ENCODE results near the gene RHBDD3.
A peak's percentile ranks its signal among the peaks of the same experiment; 100 is the strongest.
"Not testable (repeated sequence)": the region's sequence is repeated elsewhere in the genome, so short reads cannot be mapped to it uniquely, and the experiment has no call there.

Gene RHBDD3

GRCh38 chr22:29268511-29269229 is 889 bp upstream of the RHBDD3 start:
- DNase-seq: peak; percentile 19

- DNase-seq: no peak
Observed at GRCh38 chr22:29267462-29267857, 321 bp downstream of the RHBDD3 start.

GRCh38 chr22:29266564-29267461 is 968 bp downstream of the RHBDD3 start:
- DNase-seq: no peak

- DNase-seq: no peak
Observed at GRCh38 chr22:29265929-29266328, 1.9 kb downstream of the RHBDD3 start.

- no peak for DNase-seq
Observed at GRCh38 chr22:29265305-29265704, 2.5 kb downstream of the RHBDD3 start.

- DNase-seq: no peak
Observed at GRCh38 chr22:29263791-29264276, 3.9 kb downstream of the RHBDD3 start.

- no peak for DNase-seq
Observed at GRCh38 chr22:29260601-29261315, 7.0 kb downstream of the RHBDD3 start.

- no peak for DNase-seq
Observed at GRCh38 chr22:29260031-29260560, 7.7 kb downstream of the RHBDD3 start.

- DNase-seq: no peak
Observed at GRCh38 chr22:29259253-29259899, 8.4 kb downstream of the RHBDD3 start.

GRCh38 chr22:29258407-29259252 is 9.2 kb downstream of the RHBDD3 start:
- no peak for DNase-seq

- DNase-seq: no peak
Observed at GRCh38 chr22:29257751-29258181, 10.0 kb downstream of the RHBDD3 start.

- DNase-seq: no peak
Observed at GRCh38 chr22:29256606-29257325, 11.0 kb downstream of the RHBDD3 start.

- no peak for DNase-seq
Observed at GRCh38 chr22:29255064-29255621, 12.6 kb downstream of the RHBDD3 start.

- DNase-seq: no peak
Observed at GRCh38 chr22:29254286-29254660, 13.5 kb downstream of the RHBDD3 start.

GRCh38 chr22:29253561-29254285 is 14.1 kb downstream of the RHBDD3 start:
- no peak for DNase-seq

- DNase-seq: no peak
Observed at GRCh38 chr22:29251981-29252911, 15.5 kb downstream of the RHBDD3 start.

- no peak for DNase-seq
Observed at GRCh38 chr22:29251265-29251664, 16.5 kb downstream of the RHBDD3 start.

- DNase-seq: not testable (repeated sequence)
Observed at GRCh38 chr22:29247891-29248290, 19.9 kb downstream of the RHBDD3 start.
